KOPT-K1 (cell line): Measurements from ENCODE around the gene KSR2.
"Not testable (repeated sequence)": the region's sequence is repeated elsewhere in the genome, so short reads cannot be mapped to it uniquely, and the experiment has no call there.

ENCODE experiments used
- H3K27ac ChIP-seq: fragments of 200-600 bp; sonication (generic); 2 replicates; pipeline ENCODE4 v1.5.1; 2016; ENCODE audit warnings: antibody characterized with exemption, mild to moderate bottlenecking, low read depth, low read length; ENCODE audit not compliant: poor library complexity, severe bottlenecking
- H3K36me3 ChIP-seq: fragments of 200-600 bp; sonication (generic); 2 replicates; pipeline ENCODE4 v1.5.1; 2017; ENCODE audit warnings: antibody characterized with exemption, mild to moderate bottlenecking, low read length, moderate library complexity; ENCODE audit not compliant: insufficient read depth
- H3K9me3 ChIP-seq: fragments of 200-600 bp; sonication (generic); 2 replicates; pipeline ENCODE4 v1.5.1; 2017; ENCODE audit warnings: antibody characterized with exemption, low read length, mild to moderate bottlenecking; ENCODE audit not compliant: insufficient read depth, poor library complexity, severe bottlenecking

The KSR2 gene

DNA sequence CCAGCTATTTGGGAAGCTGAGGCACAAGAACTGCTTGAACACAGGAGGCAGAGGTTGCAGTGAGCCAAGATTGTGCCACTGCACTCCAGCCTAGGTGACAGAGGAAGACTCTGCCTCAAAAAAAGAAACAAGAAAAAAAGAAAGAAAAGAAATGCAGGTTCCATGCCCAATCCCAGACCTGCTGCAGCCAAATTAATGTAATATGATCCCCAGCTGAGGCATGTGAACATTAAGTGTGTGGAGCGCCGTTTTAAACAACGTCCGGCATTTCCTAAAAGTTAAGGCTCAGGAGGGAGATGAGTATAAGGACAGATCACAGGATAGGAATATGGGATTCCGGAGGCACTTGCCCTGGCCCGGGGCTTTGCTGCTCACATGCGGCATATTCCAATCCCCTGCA is 162.9 kb downstream of the KSR2 start:
- no peaks in the 10 kb centered on the region for H3K36me3 ChIP-seq
- no peaks in the 10 kb centered on the region for H3K9me3 ChIP-seq
- H3K27ac ChIP-seq: no peak overlapping the region

DNA sequence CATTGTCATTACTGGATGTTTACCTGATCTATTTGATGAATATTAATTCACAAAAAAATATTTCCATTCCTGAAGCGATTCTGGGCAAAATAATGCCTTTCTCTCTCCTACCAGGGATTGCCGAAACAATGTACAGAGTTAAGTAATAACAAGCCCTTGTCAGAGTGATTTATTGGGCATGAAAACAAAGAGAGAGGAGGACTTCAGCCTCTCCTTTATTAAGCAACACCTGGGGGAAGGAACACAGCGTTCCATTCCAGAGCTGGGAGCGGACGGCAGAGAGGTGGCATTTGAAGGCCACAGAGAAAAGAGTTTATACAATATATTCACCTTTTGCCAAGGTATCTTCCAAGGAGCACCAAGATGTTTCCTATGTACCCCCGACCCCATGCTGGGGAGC is 165.8 kb downstream of the KSR2 start:
- no peaks in the 10 kb centered on the region for H3K9me3 ChIP-seq
- no peak overlapping the region for H3K27ac ChIP-seq
- H3K36me3 ChIP-seq: no peaks in the 10 kb centered on the region

DNA sequence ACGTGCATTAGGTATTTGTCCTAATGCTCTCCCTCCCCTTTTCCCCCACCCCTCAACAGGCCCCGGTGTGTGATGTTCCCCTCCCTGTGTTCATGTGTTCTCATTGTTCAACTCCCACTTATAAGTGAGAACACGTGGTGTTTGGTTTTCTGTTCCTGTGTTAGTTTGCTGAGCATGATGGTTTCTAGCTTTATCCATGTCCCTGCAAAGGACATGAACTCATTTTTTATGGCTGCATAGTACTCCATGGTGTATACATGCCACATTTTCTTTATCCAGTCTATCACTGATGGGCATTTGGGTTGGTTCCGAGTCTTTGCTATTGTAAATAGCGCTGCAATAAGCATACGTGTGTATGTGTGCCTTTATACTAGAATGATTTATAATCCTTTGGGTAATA is 168.1 kb downstream of the KSR2 start:
- not testable (repeated sequence) for H3K27ac ChIP-seq, H3K9me3 ChIP-seq, H3K36me3 ChIP-seq

DNA sequence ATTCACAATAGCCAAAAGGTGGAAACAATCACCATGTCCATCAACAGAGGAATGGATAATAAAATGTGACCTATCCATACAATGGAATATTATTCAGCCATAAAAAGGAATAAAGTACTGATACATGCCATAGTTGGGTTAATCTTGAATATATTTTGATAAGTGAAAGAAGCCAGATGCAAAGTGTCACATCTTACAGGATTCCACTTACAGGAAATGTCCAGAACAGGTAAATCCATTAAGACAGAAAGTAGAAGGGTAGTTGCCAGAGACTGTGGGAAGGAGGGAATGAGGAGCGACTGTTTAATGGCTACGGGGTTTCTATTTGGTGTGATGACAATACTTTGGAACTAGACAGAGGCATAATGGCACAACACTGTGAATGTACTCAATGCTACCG is 171.6 kb downstream of the KSR2 start:
- Histone ChIP-seq H3K36me3 (no peaks in the 10 kb centered on the region), H3K9me3 (peaks cover 16% of the 10 kb centered on the region)

DNA sequence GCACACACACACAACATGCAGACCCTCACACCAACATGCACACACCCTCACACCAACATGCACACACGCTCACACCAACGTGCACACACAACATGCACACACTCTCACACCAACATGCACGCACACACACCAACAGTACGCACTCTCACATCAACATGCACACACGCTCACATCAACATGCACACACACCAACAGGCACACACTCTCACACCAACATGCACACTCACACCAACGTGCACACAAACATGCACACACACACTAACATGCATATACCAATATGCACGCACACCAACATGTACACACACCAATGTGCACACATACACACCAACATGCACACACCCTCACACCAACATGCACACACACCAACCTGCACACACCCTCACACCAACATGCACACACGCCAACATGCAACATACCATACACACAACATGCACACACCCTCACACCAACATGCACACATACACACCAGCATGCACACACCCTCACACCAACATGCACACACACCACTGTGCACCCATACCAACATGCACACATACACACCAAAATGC is 175.8 kb downstream of the KSR2 start:
- no peak overlapping the region for H3K27ac ChIP-seq
- peaks cover 16% of the 10 kb centered on the region for H3K9me3 ChIP-seq

More for the DNA sequence above, 171.6 kb downstream of the KSR2 start:
- no peak overlapping the region for H3K27ac ChIP-seq

DNA sequence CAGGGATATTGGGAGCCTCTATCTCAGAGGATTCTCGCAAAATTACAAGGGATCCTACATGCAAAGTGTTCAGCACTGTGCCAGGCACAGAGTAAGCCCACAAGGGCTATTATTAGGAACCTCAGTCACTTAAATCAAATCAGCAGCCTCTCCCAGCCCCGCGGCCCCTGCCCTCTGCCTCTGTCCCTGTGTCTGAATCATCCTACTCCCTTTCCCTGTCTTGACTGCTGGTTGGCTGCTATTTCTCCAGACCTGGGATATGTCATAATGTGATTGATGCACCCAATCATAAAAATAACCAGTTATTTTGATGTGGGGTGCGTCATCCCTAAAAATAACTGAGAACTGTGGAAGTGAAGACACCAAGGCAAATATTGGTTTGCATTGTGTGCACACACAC is 176.3 kb downstream of the KSR2 start:
- Histone ChIP-seq H3K27ac (no peak overlapping the region), H3K36me3 (no peaks in the 10 kb centered on the region), H3K9me3 (peaks cover 16% of the 10 kb centered on the region)

More for the DNA sequence above, 175.8 kb downstream of the KSR2 start:
- H3K36me3 ChIP-seq: no peaks in the 10 kb centered on the region

DNA sequence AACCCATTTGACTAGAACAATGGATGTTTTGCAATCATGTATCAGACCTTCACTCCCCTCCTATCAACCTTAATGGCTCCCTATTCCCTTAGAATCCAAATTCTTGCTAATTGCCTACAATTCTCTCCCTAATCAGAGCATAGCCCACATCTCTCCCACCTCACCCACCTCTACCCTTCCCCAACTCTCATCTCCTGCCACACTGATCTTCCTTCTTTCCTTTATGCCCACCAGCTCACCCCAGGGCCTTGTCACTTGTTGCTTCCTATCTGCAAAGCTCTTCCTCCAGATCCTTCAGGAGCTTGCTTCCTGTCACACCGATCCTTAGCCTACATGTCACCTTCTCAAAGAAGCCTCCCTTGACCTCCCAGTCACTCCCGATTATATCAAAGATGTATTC is 177.8 kb downstream of the KSR2 start:
- Histone ChIP-seq H3K9me3 (peaks cover 16% of the 10 kb centered on the region), H3K36me3 (no peaks in the 10 kb centered on the region), H3K27ac (no peak overlapping the region)

DNA sequence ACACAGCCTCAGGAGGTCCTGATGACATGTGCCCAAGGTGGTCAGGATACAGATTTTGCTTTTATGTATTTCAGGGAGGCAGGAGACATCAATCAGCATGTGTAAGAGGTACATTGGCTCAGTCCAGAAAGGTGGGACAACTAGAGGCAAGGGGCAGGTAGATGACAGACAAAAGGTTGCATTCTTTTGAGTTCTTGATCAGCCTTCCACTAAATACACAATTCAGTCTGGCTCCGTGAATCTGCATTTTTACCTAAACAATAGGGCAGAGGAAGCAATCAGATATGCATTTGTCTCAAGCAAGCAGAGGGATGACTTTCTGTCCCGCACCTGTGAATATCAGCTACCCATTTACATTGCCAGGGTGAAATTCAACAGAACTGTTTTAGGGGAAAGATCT is 178.6 kb downstream of the KSR2 start:
- Histone ChIP-seq H3K36me3 (no peaks in the 10 kb centered on the region), H3K9me3 (peaks cover 16% of the 10 kb centered on the region), H3K27ac (no peak overlapping the region)

DNA sequence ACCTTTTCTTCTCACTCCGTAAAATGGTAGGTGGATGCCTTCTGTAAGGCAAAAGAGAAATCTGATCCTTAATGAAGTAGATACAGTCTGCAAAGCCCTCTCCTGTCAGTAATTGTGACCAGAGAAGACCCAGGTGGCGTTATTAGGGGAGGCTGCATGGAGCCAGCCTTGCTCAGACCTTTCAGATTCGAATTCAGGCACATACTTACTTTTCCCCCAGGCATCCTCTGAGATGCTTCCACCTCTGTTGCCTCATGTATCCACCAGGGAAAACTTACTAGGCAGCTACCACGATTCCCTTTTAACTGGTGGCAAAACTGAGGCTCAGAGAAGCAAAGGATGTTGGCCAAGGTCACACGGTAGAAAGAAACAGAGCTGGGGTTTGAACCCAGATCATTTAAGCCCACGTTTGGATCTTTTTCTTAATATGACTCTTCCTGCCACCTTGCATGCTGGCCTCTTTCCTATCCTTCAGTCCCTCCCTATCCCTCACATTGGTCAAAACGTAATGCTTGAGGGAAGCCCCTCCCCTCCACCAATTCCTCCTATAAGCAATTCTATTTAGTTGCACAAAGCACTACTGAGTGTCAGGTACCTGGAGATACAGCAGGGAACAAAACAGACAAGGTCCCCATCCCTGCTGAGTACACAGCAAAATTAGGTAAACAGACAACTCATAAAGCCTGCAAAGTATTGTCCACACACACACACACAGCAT is 179.4 kb downstream of the KSR2 start:
- peaks cover 16% of the 10 kb centered on the region for H3K9me3 ChIP-seq
- H3K27ac ChIP-seq: no peak overlapping the region
- H3K36me3 ChIP-seq: no peaks in the 10 kb centered on the region

DNA sequence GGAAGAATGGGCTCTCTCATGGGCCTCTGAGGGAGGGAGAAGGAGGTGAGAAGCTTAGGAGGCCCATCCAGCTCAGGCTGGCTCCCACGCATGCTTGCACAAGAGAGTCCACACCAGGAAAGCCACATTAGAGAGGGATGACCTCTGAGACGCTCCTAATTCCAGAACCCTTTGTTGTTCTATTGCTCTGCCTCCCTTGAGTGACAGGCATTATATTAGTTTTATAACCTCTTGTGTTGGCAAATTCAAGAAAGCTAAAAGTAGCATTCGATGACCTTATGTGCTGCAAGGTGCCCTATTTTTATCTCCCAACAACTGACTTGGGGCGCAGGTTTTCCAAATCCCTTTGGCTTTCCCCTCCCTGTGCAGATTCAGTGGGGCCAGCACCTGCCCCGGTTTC is 190.1 kb downstream of the KSR2 start:
- Histone ChIP-seq H3K36me3 (no peaks in the 10 kb centered on the region), H3K27ac (no peak overlapping the region), H3K9me3 (no peaks in the 10 kb centered on the region)

DNA sequence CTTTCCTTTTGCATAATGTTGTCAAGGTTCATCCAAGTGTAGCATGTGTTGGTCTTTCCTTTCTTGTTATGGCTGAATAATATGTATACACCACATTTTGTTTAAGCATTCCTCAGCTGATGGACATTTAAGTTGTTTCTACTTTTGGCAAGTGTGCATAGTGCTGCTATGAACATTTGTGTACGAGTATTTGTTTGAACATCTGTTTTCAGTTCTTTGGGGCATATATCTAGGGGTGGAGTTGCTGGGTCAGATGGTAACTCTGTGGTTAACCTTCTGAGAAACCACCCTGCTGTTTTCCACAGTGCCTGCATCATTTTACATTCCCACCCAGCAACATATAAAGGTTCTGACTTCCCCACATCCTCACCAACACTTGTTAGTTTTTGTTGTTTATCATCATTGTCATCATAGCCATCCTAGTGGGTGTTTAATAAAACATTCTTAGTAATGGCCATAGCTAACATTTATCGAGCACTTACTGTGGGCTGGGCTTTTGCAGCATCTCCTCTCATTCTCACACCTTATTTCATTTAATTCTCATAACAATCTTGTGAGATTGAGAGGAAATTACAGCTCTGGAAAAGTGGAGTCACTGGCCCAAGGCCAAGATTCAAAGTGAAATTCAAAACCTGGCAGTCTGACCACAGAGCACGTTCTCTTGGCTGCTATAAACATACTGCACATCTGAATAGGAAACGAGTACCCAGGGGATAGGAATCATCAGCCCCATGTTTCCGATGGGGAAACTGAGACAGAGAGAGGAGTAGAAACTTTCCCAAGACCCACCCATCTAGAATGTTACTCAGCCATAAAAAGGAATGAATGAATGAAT is 193.6 kb downstream of the KSR2 start:
- Histone ChIP-seq H3K27ac (no peak overlapping the region), H3K9me3 (no peaks in the 10 kb centered on the region), H3K36me3 (no peaks in the 10 kb centered on the region)

DNA sequence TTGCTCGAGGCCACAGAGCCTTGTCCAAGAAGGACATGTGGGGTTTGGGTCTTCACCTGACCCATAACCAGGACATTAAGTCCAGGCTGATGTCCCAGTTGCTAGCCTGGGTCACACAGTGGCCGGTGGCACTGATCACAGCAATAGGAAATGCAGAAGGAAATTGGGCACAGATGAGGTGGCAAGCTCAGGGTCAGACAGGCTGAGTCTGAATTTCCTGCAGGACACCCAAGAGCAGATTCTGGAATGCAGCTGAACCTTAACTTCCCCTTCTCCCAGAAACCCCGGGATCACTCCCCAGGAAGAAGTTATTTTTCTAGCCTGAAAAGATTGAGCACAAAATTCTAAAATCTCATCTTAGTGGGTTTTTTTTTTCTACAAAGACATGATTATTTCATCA is 199.9 kb downstream of the KSR2 start:
- no peaks in the 10 kb centered on the region for H3K36me3 ChIP-seq
- H3K27ac ChIP-seq: no peak overlapping the region
- peaks cover 12% of the 10 kb centered on the region for H3K9me3 ChIP-seq

DNA sequence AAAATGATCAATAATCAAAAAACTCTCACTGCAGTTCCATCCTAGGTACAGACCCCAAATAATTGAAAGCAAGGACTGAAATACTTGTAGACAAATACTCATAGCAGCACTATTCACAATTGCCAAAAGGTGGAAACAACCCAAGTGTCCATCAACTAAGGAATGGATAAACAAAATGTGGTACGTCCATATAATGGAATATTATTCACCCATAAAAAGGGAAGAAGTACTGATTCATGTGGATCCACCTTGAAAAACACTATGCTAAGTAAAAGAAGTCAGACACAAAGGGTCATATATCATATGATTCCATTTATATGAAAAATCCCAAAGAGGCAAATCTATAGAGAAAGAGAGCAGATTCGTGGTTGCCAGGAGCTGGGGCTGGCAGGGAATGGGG is 202.8 kb downstream of the KSR2 start:
- Histone ChIP-seq H3K27ac (no peak overlapping the region), H3K36me3 (no peaks in the 10 kb centered on the region), H3K9me3 (peaks cover 12% of the 10 kb centered on the region)

DNA sequence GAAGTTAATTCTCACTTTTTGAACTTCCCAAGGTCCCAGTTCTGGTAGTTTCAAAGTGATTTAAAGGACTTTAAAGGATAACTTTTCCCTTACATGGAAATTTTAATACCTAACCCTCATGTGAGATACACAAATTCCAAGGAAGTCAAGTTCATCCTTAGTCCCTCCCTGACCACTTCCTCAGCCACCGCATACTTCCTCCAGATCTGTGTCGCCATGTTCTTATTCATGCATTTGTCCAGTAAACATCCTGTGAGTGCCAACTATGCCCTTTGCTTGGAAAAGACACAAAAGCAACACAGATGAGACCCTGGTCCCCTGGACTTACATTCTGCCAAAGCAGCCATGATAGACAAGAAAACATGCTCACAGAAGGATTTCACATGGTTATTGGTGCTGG is 206.6 kb downstream of the KSR2 start:
- Histone ChIP-seq H3K27ac (no peak overlapping the region), H3K36me3 (no peaks in the 10 kb centered on the region), H3K9me3 (peaks cover 12% of the 10 kb centered on the region)

DNA sequence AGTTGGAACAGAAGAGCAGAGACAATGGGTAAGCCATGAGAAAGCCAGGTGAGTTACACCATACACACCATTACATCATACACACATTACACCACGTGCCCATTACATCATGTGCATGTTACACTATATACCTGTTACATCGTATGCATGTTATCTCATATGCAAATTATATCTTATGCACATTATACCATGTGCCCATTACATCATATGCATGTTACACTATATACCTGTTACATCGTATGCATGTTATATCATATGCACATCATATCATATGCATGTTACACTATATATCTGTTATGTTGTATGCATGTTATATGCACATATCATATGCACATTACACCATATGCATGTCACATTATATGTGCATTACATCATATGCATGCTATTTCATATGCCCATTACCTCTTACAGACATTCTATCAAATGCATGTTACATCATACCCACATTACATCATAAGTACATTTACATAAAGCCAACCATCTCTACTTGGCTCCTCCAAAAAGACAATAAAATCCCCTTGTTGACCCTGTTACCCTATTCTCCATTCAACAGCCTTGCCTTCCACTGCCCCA is 207.2 kb downstream of the KSR2 start:
- Histone ChIP-seq H3K27ac (no peak overlapping the region), H3K36me3 (no peaks in the 10 kb centered on the region), H3K9me3 (peaks cover 11% of the 10 kb centered on the region)
